Measurements from ENCODE around the gene SIN3B.

SIN3B gene

DNA sequence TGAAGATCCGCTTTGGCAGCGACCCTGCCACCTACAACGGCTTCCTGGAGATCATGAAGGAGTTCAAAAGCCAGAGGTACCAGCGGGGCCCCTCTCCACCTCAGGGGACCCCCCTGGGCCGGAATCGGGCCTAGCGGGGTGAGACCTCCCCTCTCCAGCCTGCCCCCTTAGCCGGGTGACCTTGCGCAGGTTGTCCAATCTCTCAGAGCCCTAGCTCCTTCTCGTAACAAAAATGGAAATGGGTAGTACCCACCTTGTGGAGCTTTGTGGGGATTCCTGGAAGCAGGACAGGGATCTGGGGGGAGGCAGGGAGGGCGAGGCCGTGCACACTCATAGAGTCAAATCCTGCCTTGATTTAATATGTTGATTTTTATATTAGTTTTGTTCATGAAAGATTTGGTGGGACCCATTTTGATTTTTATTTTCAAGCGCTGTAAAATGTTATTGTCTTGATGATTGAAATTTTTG lies 658 bp downstream of the SIN3B start:
- DNase-seq = no peak

DNA sequence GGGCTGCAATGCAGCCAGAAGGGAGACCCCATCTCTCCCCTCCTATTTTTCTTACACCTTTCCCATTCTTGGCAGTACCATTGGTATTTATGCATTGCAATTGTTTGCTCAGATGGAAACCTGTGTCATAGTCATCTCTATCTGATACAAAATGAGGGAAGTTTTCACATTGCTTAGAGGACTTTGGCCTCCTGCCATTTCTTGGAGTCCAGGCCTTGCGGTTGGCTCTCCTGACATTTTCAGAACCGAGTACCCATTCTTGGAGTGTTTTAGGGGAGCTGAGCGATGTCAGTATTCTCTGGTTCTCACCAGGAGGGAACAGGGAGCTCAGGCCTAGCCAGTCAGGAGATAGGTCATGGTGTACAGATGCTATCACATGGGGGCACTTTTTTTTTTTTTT lies 1.5 kb downstream of the SIN3B start:
- no peak for DNase-seq

GRCh38 chr19:16831531-16831930 lies 2.3 kb downstream of the SIN3B start:
- no peak for DNase-seq

DNA sequence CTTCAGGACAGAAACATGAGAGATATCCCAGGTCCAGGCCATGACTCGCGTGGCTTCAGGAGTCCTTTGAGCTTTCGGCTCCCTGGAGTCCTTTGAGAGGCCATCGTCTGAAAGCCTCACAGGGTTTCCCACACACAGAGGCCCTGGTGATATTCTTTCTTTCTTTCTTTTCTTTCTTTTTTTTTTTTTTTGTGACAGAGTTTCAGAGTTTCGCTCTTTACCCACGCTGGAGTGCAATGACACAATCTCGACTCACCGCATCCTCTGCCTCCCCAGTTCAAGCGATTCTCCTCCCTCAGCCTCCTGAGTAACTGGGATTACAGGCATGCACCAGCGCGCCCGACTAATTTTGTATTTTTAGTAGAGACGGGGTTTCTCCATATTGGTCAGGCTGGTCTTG lies 5.5 kb downstream of the SIN3B start:
- DNase-seq = no peak

DNA sequence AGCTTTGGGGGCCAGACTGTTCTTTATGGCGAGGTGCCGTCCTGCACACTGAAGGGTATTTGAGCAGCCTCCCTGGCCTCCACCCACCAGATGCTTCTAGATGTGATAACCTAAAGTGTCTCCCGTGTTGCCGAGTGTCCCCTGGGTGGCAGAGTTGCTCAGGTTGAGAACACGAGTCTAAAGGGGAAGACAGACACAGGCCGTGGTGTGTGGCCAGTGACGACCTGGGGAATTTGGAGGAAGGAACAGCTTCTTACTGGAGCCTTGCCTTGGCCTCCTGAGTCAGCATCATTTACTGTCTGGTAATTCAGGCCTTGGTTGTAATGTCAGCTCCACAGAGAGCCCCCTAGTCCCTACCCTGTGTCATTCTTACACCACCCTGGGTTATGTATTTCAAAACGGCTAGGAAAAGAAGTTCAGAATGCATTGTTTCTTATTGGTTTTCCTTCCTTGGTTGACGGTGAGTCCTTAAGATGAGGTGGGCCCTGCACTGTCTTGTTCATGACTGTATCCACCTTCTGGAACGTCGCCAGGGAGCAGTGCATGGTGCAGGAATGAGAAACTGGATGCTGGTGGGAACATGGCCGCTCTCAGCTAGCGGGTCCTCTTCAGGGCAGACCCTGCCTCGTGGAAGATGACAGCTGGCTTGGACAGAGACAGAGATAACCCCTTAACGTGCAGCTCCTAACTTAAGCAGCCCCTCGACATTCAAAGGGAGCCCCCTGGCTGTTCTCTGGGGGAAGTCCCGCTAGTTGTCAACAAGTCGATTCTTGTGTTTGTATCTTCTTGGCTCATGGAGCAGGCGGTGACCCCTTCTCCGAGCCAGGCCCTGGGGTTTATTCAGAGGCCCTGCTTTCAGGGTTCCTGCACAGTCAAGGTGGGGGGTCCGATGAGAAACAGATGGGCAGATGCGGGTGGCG lies 7.2 kb downstream of the SIN3B start:
- no peak for DNase-seq

DNA sequence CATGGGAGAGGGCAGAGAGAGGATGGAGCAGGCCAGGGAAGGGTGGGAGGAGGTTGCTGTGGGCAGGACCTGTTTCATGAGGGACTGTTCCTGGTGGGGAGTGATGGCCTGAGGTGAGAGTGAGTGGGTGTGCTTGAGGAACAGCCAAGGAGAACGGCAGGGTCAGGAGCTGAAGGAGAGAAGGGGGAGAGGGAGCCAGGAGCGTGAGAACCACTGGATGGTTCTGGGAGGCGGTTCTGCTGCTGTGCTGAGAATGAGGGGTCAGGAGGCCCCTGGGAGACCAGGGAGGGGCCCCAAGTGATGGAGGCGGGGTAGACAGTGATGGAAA lies 7.8 kb downstream of the SIN3B start:
- DNase-seq = no peak

DNA sequence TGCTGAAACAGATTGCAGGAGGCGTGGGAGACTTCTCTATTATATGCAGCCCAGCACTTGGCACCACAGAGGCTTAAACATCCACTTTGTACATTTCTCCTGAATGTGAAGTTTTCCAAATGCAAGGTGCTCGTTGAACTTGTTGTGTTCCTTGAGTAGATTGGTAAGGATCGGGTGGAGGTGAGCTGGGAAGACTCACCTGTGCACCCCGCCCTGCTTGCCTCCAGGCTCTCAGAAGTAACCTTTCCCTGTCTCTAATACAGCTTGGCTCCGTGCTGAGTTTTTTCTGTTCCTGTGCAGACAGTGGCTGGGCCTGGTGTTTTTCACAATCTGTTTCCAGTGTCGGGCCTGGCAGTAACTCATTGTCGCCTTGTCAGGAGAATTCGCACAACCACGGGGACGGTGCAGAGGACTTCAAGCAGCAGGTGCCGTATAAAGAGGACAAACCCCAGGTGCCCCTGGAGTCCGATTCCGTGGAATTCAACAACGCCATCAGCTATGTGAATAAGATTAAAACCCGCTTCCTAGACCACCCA lies 12.3 kb downstream of the SIN3B start:
- DNase-seq = no peak

DNA sequence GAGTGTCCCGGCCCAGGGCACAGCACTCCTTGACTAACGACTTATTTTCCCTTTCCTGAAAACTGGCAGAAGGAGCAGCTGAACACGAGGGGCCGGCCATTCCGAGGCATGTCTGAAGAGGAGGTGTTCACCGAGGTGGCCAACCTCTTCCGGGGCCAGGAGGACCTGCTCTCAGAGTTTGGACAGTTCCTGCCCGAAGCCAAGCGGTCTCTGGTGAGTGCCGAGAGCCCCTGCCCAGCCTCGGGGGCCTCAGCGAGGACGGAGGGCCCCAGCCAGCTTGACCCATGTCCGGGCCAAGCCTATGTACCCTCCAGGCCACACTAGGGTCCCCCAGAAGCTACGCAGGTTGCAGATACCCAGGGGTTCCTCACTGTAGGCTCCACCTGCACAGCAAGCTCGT lies 17.7 kb downstream of the SIN3B start:
- no peak for DNase-seq

DNA sequence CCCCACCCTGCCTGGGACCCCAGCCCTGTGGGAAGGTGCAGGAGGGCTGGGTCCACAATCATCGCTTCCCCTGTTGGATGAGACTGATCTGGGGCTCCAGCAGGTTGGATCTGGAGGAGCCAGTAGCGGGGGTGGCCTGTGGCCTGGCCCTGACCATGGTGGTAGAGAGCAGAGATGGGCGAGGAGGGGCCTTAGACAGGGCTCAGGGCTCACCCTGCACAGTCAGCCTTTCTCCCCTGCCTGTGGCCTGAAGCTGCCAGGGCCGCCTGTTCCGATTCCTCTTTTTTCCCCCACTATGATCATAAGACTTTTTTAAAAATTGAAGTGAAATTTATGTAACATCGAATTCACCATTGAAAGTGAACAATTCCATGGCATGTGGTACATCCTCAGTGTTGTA lies 18.2 kb downstream of the SIN3B start:
- DNase-seq = no peak

DNA sequence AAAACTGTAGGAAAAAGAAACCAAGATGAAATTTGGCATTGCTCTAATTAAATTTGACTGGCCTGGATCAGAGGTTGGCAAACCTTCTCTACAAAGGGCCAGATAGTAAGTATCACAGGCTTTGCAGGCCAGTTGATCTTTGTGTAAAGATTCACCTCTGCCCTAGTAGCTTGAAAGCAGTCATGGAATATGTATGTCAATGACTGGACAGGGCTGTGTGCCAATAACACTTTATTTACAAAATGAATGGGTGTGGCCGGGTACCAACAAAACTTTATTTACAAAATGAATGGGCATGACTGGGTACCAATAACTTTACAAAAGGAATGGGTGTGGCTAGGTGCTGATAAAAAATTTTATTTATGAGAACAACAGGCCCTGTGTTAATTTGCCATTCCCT lies 20.0 kb downstream of the SIN3B start:
- DNase-seq = no peak

DNA sequence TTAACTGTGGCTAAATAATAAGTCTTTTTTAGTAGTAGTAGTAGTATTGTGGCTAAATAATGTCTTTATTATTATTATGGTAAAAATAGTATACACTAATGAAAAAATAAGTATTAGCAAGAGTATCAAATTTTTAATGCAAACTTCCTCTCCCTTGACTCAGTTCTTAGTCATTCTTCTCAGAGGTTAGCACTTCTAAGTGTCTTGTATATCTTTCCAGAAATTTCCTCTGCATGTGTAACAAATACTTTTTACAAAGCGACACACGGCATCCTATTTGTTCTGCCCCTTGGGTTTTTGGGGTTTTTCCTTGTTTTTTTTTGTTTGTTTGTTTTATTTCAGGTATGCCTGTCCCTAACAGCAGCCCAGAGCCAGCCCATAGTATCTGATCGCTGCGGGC lies 20.9 kb downstream of the SIN3B start:
- DNase-seq = no peak

DNA sequence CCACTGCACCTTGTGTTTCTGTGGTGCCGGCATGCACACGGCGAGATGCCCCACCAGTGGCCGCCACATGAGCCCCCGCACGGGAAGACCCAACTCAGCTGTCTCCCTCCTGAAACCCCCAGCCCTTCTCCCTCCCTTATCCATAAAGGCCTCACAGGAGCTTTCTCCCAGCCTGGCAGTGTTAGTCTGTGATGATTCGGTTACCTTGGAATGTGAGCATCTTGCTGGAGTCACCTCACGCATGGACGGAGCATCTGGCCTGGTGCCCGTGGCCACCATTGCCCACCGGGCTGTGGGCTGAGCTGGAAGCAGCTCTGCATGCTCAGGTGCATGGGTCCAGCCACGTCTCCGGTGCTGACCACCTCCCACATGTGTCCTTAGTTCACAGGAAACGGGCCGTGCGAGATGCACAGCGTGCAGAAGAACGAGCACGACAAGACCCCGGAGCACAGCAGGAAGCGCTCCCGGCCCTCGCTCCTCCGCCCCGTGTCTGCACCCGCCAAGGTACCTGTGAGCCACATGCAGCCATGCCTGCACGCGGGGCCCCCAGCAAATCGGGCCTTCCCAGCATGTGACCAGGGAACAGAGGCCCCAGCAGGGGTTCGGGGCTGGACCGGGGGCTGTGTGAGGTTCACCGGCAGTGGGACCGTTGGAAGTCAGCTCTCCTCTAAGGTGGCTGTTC lies 22.0 kb downstream of the SIN3B start:
- DNase-seq = no peak

- DNase-seq = no peak
Measured at GRCh38 chr19:16853066-16853465, 23.9 kb downstream of the SIN3B start.

- DNase-seq = no peak
Measured at GRCh38 chr19:16856091-16856490, 26.9 kb downstream of the SIN3B start.

- DNase-seq = no peak
Measured at GRCh38 chr19:16859626-16860025, 30.4 kb downstream of the SIN3B start.

GRCh38 chr19:16860118-16860517 lies 30.9 kb downstream of the SIN3B start:
- DNase-seq = no peak

DNA sequence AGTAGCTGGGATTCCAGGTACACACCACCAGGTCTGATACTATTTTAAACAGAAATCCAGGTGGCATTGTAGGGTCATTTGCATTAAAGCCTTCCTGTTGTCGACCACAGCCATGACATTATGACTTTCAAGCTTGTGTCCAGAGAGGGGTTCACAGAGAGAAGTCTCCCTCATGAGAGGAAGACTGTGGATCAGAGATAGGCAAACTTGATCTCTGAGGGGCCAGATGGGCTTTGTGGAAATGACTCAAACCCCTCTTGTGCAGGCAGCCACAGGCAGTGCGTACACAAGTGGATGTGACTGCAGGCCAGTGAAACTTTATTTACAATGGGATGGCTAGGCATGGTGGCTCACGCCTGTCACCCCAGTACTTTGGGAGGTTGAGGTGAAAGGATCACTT lies 31.8 kb downstream of the SIN3B start:
- DNase-seq = no peak

DNA sequence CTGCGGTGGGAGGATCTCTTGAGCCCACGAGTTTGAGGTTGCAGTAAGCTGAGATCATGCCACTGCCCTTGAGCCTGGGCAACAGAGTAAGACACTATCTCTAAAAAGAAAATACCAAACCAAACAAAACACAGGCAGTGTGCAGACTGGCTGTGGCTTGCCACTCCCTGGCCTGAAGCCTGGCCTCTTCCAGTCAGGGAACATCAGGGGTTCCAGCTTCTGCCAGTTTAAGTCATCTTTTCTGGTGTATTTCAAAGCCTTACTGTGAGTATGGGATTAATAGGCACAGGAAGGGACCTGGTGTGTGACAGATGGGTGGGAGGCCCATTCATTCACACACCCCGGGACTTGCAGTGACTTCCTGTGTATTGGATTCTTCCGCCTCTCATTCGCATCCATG lies 32.6 kb downstream of the SIN3B start:
- DNase-seq = no peak

DNA sequence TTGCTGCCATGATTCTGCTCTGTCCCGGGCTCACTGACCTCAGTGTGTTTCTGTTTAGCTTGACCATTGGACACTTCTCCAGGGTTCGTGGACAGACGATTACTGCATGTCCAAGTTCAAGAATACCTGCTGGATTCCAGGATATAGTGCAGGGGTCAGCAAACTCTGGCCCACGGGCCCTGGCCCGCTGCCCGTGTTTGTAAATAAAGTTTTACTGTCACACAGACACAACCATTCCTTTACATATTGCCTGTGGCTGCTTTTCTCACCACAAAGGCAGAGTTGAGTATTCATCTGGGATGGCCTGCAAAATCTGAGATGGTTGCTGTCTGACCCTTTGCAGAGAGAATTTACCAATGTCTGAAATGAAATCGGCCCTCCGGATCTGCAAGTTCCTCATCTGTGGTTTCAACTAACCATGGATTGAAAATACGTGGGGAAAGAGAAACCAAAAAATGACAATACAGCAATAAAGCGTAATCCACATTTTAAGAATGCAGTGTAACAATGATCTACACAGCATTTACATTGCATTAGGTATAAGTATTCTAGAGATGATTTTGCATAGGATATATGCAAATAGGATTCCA lies 33.7 kb downstream of the SIN3B start:
- DNase-seq = no peak

DNA sequence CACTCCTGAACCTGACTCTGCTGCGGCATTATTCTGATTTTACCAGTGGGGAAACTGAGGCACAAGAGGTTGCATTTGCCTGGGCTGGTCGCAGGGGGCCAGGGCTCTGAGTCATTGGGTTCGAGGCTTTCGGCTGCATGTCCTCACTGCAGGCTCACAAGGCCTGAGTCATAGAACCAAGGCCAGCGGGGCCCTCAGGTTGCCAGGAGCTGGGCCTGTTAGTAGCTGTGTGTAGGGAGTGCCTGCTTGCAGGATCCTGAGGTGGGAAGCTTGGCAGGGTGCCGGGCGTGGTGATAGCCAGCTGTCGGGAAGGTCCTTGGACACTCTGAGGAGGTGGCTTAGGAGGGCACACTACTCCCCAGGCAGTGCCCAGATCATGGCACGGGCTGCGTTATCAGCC lies 38.0 kb downstream of the SIN3B start:
- no peak for DNase-seq

- DNase-seq = no peak
Measured at GRCh38 chr19:16868423-16869130, 39.4 kb downstream of the SIN3B start.

GRCh38 chr19:16869331-16869972 lies 40.3 kb downstream of the SIN3B start:
- no peak for DNase-seq

- no peak for DNase-seq
Measured at GRCh38 chr19:16871871-16872270, 42.7 kb downstream of the SIN3B start.

Data from femur (tissue), 1 donor.